HG02973 (cell line): ENCODE measurements around the gene TMEM184B.

ENCODE experiments used
- ATAC-seq: cut with Tn5 transposase; IDR thresholded peaks from one replicate; pipeline ENCODE4 v1.9.1; 2021; ENCODE audit warnings: moderate library complexity; ENCODE audit not compliant: unreplicated experiment

The TMEM184B gene

DNA sequence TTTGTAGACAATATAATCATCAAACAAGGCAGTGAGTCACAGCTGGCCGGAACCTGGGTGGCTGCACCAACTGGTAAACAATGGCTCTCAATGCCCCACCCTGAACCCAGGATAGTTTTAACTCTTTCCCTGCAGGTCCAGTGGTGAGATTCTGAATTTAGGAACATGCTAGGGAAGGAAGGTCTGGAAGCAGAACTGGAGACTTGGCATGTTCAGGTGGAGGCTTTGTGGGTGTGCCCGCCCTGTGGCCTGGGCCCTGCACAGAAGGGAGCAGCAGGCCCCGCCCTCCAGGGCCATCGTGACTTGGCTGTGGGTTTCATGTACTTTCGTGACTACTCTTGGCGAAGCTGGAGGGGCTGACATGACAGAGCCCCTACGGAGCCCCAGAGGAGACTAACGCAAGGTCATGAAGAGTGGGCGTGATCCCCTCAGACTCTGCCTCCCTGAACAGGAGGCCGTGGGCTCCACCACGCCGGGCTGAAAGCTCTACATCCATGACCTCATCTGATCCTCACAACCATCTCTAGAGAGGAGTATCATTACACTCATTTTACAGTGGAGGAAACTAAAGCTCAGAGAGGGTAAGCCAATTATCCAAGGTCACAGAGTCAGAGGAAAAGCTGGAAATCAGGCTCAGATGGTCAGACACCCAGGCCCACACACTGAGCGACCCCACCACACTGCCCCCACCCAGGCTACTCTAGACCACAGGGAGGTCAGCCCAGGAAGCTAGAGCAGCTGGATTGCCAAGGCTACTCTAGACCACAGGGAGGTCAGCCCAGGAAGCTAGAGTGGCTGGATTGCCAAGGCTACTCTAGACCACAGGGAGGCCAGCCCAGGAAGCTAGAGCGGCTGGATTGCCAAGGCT lies 43.7 kb downstream of the TMEM184B start:
- ATAC-seq: no peak

- ATAC-seq: no peak
These were observed 44.4 kb downstream of the TMEM184B start for GRCh38 chr22:38228326-38228872.

DNA sequence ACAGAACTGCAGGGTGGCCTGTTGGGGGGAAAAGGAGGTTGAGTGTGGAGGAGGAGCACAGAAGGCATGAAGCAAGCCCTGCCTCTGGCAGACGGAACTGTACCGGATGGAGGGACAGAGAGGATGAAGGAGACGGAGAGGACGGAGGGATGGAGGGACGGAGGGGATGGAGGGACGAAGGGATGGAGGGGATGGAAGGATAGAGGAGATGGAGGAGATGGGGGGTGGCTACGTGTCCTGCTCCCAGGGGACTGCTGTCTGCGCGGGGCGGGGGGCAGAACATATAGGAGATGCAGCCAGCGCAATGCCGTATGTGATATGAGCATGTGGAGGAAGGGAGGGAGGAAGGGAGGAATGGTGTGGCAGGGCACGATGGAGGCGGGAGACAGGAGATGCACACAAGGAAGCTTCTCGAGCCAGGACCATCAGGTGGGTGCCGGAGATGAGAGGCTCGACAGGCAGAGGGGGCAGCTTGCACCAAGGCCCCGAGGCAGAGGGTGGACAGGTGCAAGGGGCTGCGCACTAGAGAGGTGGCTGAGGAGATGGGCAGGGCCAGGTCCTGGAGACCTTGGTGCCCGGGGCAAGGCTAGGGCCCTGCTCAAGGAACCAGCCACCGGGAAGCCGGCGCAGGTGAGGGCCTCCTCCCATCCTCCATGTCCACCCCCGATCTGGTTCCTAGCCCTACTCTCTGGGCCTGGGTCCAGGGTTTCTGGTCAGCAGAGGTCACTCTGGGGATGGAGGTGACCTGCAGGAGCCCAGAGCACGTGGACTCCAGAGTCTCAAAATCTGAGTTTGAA lies 45.8 kb downstream of the TMEM184B start:
- no peak for ATAC-seq

DNA sequence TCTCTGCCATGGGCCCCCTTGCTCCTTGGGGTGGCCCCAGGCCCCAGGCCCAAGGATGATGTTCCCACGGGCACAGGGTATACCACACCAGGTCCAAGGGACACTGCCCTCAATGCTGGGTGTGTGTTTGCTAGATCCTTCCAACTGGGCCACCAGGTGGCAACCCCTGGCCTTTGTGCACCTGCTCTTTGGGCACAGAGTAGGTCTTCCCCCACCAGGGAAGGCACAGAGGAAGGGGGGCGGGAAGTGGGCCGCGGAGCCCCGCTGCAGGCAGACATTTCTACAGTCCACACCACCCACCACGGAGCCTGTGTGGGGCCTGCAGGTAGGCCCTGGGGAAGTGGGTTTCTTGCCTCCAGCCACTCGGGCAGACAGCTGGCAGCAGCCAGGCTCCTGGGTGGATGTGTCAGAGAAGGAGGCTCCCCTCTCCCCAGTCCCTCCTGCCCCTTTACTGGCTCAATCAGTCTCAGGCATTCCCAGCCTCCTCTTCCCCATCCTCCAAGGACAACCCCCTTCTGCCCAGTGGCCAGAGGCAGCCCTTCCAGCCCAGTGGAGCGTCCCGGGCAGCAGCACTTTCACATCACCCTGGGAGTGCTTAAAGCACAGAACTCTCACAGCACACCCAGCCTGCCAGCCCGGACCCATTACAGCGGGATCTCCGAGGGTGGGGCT lies 49.4 kb downstream of the TMEM184B start:
- ATAC-seq: no peak

DNA sequence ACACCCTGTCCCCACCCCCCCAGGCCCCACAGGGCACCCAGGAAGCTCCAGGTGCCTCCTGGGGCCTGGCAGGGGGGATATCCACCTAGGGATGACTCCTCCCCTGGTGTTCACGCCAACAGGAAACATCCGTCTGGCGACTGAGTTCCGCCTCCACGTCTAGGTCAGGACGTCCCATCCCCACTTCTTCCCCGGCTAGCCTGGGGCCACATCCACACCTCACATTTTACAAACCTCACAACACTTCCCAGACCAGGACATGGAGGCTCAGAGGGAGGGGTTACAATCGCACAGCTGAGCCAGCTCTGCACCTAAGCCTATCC lies 50.1 kb downstream of the TMEM184B start:
- no peak for ATAC-seq

- no peak for ATAC-seq
These were observed 50.7 kb downstream of the TMEM184B start for GRCh38 chr22:38221908-38222796.

GRCh38 chr22:38221407-38221806 lies 51.4 kb downstream of the TMEM184B start:
- ATAC-seq: no peak

- ATAC-seq: no peak
These were observed 52.0 kb downstream of the TMEM184B start for GRCh38 chr22:38220653-38221386.

DNA sequence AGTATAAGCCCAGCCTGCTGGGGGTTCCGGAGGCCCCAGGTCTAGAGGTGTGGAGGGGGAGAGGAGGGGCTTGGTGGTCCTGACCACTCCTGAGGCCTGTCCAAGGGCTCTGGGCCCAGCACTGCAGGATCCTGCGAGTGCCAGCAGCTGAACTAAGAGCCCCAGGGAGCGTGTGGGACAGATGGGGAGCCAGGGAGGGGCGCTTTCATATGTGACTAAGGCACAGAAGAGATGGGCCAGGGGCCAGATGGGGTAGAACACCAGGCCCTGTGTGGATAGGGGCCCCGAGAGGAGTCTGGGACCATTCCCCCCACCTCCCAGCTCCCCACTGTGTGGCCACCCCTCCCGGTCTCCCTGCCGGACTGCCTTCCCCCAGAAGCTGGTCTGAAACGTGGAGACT lies 52.6 kb downstream of the TMEM184B start:
- ATAC-seq: no peak

GRCh38 chr22:38219632-38220031 lies 53.2 kb downstream of the TMEM184B start:
- no peak for ATAC-seq

DNA sequence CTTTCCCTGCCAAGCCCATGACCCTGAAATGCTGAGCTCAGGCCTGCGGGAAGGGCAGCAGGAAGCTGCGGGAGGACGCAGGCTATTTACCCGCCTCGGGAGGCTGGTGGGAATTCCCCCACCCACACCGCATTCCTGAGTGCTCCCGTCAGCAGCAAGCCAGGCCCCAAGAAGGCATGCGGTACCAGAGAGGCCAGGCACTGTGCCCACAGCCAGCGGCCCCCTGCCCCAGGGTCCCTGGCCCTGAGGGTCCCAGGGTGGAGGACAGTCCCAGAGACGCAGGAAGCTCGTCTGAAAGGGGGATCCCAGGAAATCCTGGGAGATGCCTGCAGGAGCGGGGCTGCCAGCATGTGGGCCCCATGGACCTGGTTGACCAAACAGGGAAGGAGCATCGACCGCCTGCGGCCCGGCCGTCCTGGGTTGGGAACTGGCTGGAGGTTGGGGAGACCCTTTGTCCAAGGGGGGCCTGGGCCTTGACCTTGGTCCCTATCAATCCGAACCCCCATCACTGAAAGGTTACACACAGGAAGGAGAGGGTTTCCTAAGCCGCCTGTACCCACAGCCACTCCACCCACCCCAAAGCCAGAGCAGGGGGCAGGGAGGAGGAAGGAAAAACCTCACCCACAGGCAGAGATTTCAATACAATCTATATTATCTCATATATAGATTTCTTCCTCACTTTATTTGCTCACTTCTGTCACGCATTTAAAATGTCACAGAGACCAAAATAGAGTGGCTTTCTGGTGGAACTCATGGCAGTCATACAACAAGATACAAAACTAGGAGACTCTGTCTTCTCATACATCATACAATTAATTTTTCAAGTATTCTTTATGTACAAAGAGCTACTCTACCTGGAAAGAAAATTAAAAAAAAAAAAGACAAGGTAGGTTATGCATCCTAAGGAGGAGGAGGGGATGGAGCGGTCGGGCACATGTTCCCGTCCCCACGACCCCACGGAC lies 53.9 kb downstream of the TMEM184B start:
- no peak for ATAC-seq

GRCh38 chr22:38215156-38216038 lies 57.4 kb downstream of the TMEM184B start:
- no peak for ATAC-seq

- ATAC-seq: no peak
These were observed 58.3 kb downstream of the TMEM184B start for GRCh38 chr22:38214302-38215056.

- ATAC-seq: no peak
These were observed 58.9 kb downstream of the TMEM184B start for GRCh38 chr22:38213990-38214301.

DNA sequence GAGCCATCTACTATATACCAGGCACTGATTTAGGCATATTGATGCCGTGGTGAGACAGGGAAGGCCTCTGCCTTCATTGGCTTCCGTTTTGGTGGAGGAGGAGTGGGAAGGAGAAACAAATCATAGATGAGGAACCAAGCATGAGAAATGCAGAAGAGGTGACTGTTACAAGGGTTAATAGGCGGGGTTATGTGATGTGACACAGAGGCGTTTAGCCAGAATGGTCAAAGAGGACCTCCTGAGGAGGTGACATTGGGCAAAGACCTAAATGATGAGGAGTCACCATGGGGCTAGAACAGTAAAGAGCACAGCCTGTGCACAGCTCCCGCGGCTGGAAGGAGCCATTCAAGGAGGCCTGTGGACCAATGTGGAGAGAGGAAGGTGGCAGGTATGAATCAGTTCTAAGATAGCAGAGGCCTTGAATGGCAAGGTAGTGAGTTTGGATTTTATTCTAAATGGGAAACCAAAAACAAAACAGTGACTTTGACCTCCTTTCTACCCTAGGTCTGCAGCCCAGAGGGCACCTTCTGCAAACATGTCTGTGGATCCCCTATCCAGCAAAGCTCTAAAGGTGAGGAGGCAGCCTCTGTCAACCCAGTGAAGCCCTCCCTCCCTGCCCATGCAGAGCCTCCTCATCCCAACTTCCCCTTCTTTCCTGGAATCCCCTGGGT lies 59.4 kb downstream of the TMEM184B start:
- ATAC-seq: no peak

DNA sequence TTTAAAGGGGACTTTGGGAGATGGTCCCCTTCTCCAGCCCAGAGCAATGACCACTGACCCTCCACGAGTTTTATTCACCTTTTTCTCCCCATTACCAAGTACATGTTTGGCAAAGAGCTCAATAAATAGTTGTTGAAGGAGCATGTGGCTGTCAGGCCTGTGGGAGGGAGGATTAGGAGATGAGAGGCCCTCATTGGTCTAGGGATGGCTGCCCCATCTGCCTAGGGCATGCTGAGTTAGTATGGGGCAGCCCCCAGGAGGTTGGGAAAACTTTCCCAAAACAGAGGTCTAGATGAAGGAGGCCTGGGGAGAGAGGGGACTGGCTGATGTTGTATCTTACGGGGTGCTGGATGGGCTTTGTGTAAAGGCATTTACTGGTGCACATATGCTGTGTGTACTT lies 60.4 kb downstream of the TMEM184B start:
- no peak for ATAC-seq

- ATAC-seq: no peak
These were observed 61.3 kb downstream of the TMEM184B start for GRCh38 chr22:38211556-38211955.
